HEK293 (cell line): ENCODE measurements around the gene CD300LF.

Experiments used
- CTCF ChIA-PET: fragments of 350-600 bp; formaldehyde crosslinking; extraction: SDS; loops from one replicate; lab custom pipeline; 2021; ENCODE audit warnings: antibody characterized with exemption; lab: Yijun Ruan, JAX
- POLR2A ChIA-PET: fragments of 300-600 bp; formaldehyde crosslinking; extraction: SDS; loops from one replicate; lab custom pipeline; 2020; ENCODE audit warnings: antibody characterized with exemption, inconsistent platforms; lab: Yijun Ruan, JAX
- H3K27ac ChIP-seq: fragments of 200-500 bp; sonication (Bioruptor generic); 2 replicates; pipeline ENCODE4 v1.5.1; 2014; ENCODE audit warnings: low read depth, low read length, control low read depth, inconsistent platforms; ENCODE audit errors: extremely low read depth
- H3K36me3 ChIP-seq, 2 experiments: fragments of 200-500 bp in 1 of 2; sonication (Bioruptor generic) in 1 of 2; 1 replicate in 1 of 2; 2 replicates in 1 of 2; pipeline ENCODE4 v1.5.1; 2014 to 2017; ENCODE audit warnings: inconsistent platforms in 2 of 2, low read length in 2 of 2; ENCODE audit not compliant: control insufficient read depth in 2 of 2, insufficient read depth in 1 of 2
- H3K4me1 ChIP-seq: fragments of 200-500 bp; sonication (Bioruptor generic); 2 replicates; pipeline ENCODE4 v1.5.1; 2014; ENCODE audit warnings: mild to moderate bottlenecking, low read length, inconsistent platforms; ENCODE audit not compliant: control insufficient read depth, insufficient read depth
- H3K4me3 ChIP-seq: 2 replicates; pipeline ENCODE4 v1.5.1; 2011; ENCODE audit warnings: low read depth, mild to moderate bottlenecking, control low read depth, low read length, moderate library complexity
- H3K9me3 ChIP-seq: fragments of 200-500 bp; sonication (Bioruptor generic); 2 replicates; pipeline ENCODE4 v1.5.1; 2014; ENCODE audit warnings: low read depth, low read length, inconsistent platforms; ENCODE audit not compliant: control insufficient read depth, insufficient read depth
- EGR2 ChIP-seq: fragments of 450-650 bp; formaldehyde crosslinking; IDR thresholded peaks from 2 replicates; pipeline ENCODE4 v1.5.1; 2016; ENCODE audit warnings: low read depth, missing biosample characterization, missing genetic modification characterization
- INSM2 ChIP-seq: fragments of 450-650 bp; formaldehyde crosslinking; IDR thresholded peaks from 2 replicates; pipeline ENCODE4 v1.5.1; 2016; ENCODE audit warnings: missing biosample characterization, missing genetic modification characterization
- KLF8 ChIP-seq: fragments of 450-650 bp; formaldehyde crosslinking; IDR thresholded peaks from 2 replicates; pipeline ENCODE4 v1.5.1; 2016; ENCODE audit warnings: missing biosample characterization, missing genetic modification characterization
- PRDM4 ChIP-seq: fragments of 450-650 bp; formaldehyde crosslinking; IDR thresholded peaks from 2 replicates; pipeline ENCODE4 v1.5.1; 2017; ENCODE audit warnings: missing biosample characterization, missing genetic modification characterization
- SCRT2 ChIP-seq: fragments of 450-650 bp; formaldehyde crosslinking; IDR thresholded peaks from 2 replicates; pipeline ENCODE4 v1.5.1; 2016; ENCODE audit warnings: missing biosample characterization, missing genetic modification characterization
- TCF7L2 ChIP-seq: IDR thresholded peaks from 2 replicates; pipeline ENCODE4 v1.6.1; 2011; ENCODE audit warnings: low read depth, mild to moderate bottlenecking, inconsistent platforms, low read length, moderate library complexity, borderline replicate concordance
- TRIM28 ChIP-seq: IDR thresholded peaks from 2 replicates; pipeline ENCODE4 v1.6.1; 2011; ENCODE audit warnings: low read length, control low read depth, borderline replicate concordance
- ZFHX2 ChIP-seq: fragments of 450-650 bp; formaldehyde crosslinking; conservative IDR thresholded peaks from 2 replicates; pipeline ENCODE4 v1.5.1; 2016; ENCODE audit warnings: missing biosample characterization, missing genetic modification characterization
- ZNF10 ChIP-seq: fragments of 450-650 bp; formaldehyde crosslinking; IDR thresholded peaks from 2 replicates; pipeline ENCODE4 v1.5.1; 2017; ENCODE audit warnings: missing biosample characterization, missing genetic modification characterization
- ZNF138 ChIP-seq: fragments of 450-650 bp; formaldehyde crosslinking; IDR thresholded peaks from 2 replicates; pipeline ENCODE4 v1.5.1; 2016; ENCODE audit warnings: missing biosample characterization, missing genetic modification characterization, borderline replicate concordance
- ZNF169 ChIP-seq: fragments of 450-650 bp; formaldehyde crosslinking; IDR thresholded peaks from 2 replicates; pipeline ENCODE4 v1.5.1; 2016; ENCODE audit warnings: missing biosample characterization, missing genetic modification characterization
- ZNF18 ChIP-seq: fragments of 450-650 bp; formaldehyde crosslinking; IDR thresholded peaks from 2 replicates; pipeline ENCODE4 v1.5.1; 2016; ENCODE audit warnings: missing biosample characterization, missing genetic modification characterization
- ZNF324 ChIP-seq: fragments of 450-650 bp; formaldehyde crosslinking; IDR thresholded peaks from 2 replicates; pipeline ENCODE4 v1.5.1; 2016; ENCODE audit warnings: missing biosample characterization, missing genetic modification characterization
- ZNF510 ChIP-seq: fragments of 450-650 bp; formaldehyde crosslinking; IDR thresholded peaks from 2 replicates; pipeline ENCODE4 v1.5.1; 2018; ENCODE audit warnings: mild to moderate bottlenecking, missing genetic modification characterization, missing biosample characterization; ENCODE audit not compliant: insufficient replicate concordance
- ZNF518A ChIP-seq: fragments of 450-650 bp; formaldehyde crosslinking; conservative IDR thresholded peaks from 2 replicates; pipeline ENCODE4 v1.5.1; 2016; ENCODE audit warnings: low read depth, missing biosample characterization, missing genetic modification characterization
- ZNF544 ChIP-seq: fragments of 450-650 bp; formaldehyde crosslinking; IDR thresholded peaks from 2 replicates; pipeline ENCODE4 v1.5.0; 2017; ENCODE audit warnings: missing biosample characterization, missing genetic modification characterization
- ZNF585B ChIP-seq: fragments of 450-650 bp; formaldehyde crosslinking; IDR thresholded peaks from 2 replicates; pipeline ENCODE4 v1.5.1; 2016; ENCODE audit warnings: missing biosample characterization, missing genetic modification characterization
- ZNF626 ChIP-seq: fragments of 450-650 bp; sonication (Bioruptor Pico); formaldehyde crosslinking; IDR thresholded peaks from 2 replicates; pipeline ENCODE4 v1.5.1; 2018; ENCODE audit warnings: missing biosample characterization, missing genetic modification characterization, inconsistent platforms
- ZNF707 ChIP-seq: fragments of 450-650 bp; formaldehyde crosslinking; IDR thresholded peaks from 2 replicates; pipeline ENCODE4 v1.5.1; 2016; ENCODE audit warnings: missing biosample characterization, missing genetic modification characterization
- ZNF76 ChIP-seq: fragments of 450-650 bp; formaldehyde crosslinking; IDR thresholded peaks from 2 replicates; pipeline ENCODE4; 2016; ENCODE audit warnings: low read depth, missing biosample characterization, missing genetic modification characterization, borderline replicate concordance
- ZNF768 ChIP-seq: fragments of 450-650 bp; formaldehyde crosslinking; IDR thresholded peaks from 2 replicates; pipeline ENCODE4 v1.5.1; 2018; ENCODE audit warnings: missing biosample characterization, mild to moderate bottlenecking, missing genetic modification characterization
- ZNF776 ChIP-seq: fragments of 450-650 bp; formaldehyde crosslinking; IDR thresholded peaks from 2 replicates; pipeline ENCODE4 v1.5.0; 2017; ENCODE audit warnings: missing biosample characterization, missing genetic modification characterization, borderline replicate concordance
- ZNF791 ChIP-seq: fragments of 450-650 bp; formaldehyde crosslinking; IDR thresholded peaks from 2 replicates; pipeline ENCODE4 v1.5.1; 2016; ENCODE audit warnings: missing biosample characterization, missing genetic modification characterization
- ZNF843 ChIP-seq: fragments of 450-650 bp; formaldehyde crosslinking; IDR thresholded peaks from 2 replicates; pipeline ENCODE4 v1.5.1; 2016; ENCODE audit warnings: missing biosample characterization, missing genetic modification characterization
- ZSCAN23 ChIP-seq: fragments of 450-650 bp; formaldehyde crosslinking; IDR thresholded peaks from 2 replicates; pipeline ENCODE4 v1.5.1; 2016; ENCODE audit warnings: missing biosample characterization, missing genetic modification characterization

CD300LF gene

GRCh38 chr17:74680213-74680612 lies 32.5 kb downstream of the CD300LF start:
- Histone ChIP-seq H3K4me3 (no peak overlapping the region), H3K4me1 (no peaks in the 10 kb centered on the region), H3K27ac (no peak overlapping the region), H3K9me3 (no peaks in the 10 kb centered on the region), H3K36me3 (no peaks in the 10 kb centered on the region)
- ChIA-PET POLR2A (no interaction called here), CTCF (interaction anchor here (0.6 to 3.1 kb wide), 4 partner anchors 9 to 926 kb away, joined by 4 to 8 read pairs (median 6); no protein-coding TSS in a partner anchor)
- TF ChIP-seq ZNF707 (tag by site-specific recombination) (no peak), ZNF585B (no peak), ZFHX2 (tag by site-specific recombination) (no peak), TCF7L2 (no peak), TRIM28 (no peak), ZNF18 (tag by site-specific recombination) (no peak), ZNF791 (tag by site-specific recombination) (no peak), ZNF843 (tag by site-specific recombination) (no peak), KLF8 (tag by site-specific recombination) (no peak), SCRT2 (tag by site-specific recombination) (no peak), ZNF544 (tag by site-specific recombination) (no peak), ZNF518A (tag by site-specific recombination) (no peak), ZNF510 (tag by site-specific recombination) (no peak), ZNF324 (tag by site-specific recombination) (no peak)

GRCh38 chr17:74679374-74679773 lies 33.3 kb downstream of the CD300LF start:
- Histone ChIP-seq H3K36me3 (no peaks in the 10 kb centered on the region), H3K4me1 (no peaks in the 10 kb centered on the region), H3K27ac (no peak overlapping the region), H3K9me3 (no peaks in the 10 kb centered on the region), H3K4me3 (no peak overlapping the region)
- POLR2A ChIA-PET, result interaction anchor here (0.6 kb wide), 1 partner anchor 8 kb away, joined by 3 read pairs; no protein-coding TSS in a partner anchor
- CTCF ChIA-PET, result interaction anchor here (0.6 to 1.4 kb wide), 2 partner anchors 22 to 67 kb away, joined by 3 to 10 read pairs; no protein-coding TSS in a partner anchor
- no peak for TF ChIP-seq ZNF776 (tag by site-specific recombination)
- TF ChIP-seq ZSCAN23, result no peak
- no peak for TF ChIP-seq ZNF138 (tag by site-specific recombination)
- no peak for TF ChIP-seq ZNF169
- TF ChIP-seq ZNF626 (tag by site-specific recombination), result no peak
- no peak for TF ChIP-seq EGR2 (tag by site-specific recombination)
- TF ChIP-seq ZNF76, result no peak
- no peak for TF ChIP-seq INSM2 (tag by site-specific recombination)
- TF ChIP-seq PRDM4, result no peak
- no peak for TF ChIP-seq ZNF768 (tag by site-specific recombination)
- TF ChIP-seq ZNF10 (tag by site-specific recombination), result no peak
